Endodermal cell (in vitro differentiated cells): ENCODE measurements around the gene TTLL12. TPM values are rescaled to one million over a fixed set of nuclear protein-coding genes. Genes with fewer than 3 reads are reported as not detected.

ENCODE experiments used
- DNase-seq: peaks from one replicate; pipeline ENCODE4 v3.0.0-alpha.2; 2017
- H3K27ac ChIP-seq: 2 replicates; pipeline ENCODE4 v1.5.1; 2013; ENCODE audit warnings: mild to moderate bottlenecking, low read depth, low read length, moderate library complexity
- H3K27me3 ChIP-seq: 2 replicates; pipeline ENCODE4 v1.6.1; 2013; ENCODE audit warnings: mild to moderate bottlenecking, low read length, moderate library complexity; ENCODE audit not compliant: insufficient read depth, control insufficient read depth, poor library complexity, severe bottlenecking
- H3K36me3 ChIP-seq: 2 replicates; pipeline ENCODE4 v1.7.0; 2013; ENCODE audit warnings: mild to moderate bottlenecking, low read length, moderate library complexity; ENCODE audit not compliant: control insufficient read depth, insufficient read depth
- H3K4me1 ChIP-seq: one replicate; pipeline ENCODE4 v1.7.0; 2013; ENCODE audit warnings: low read length; ENCODE audit not compliant: control insufficient read depth, insufficient read depth
- H3K4me3 ChIP-seq: 2 replicates; pipeline ENCODE4 v1.5.1; 2013; ENCODE audit warnings: mild to moderate bottlenecking, low read length, moderate library complexity
- H3K9ac ChIP-seq: 2 replicates; pipeline ENCODE4 v1.6.1; 2013; ENCODE audit warnings: mild to moderate bottlenecking, low read length, moderate library complexity; ENCODE audit not compliant: poor library complexity, severe bottlenecking; ENCODE audit errors: extremely low read depth
- H3K9me3 ChIP-seq: 2 replicates; pipeline ENCODE4 v1.6.1; 2013; ENCODE audit warnings: mild to moderate bottlenecking, low read length, moderate library complexity; ENCODE audit not compliant: control insufficient read depth
- H3K27ac Mint-ChIP-seq: 2 replicates; pipeline ENCODE4 v1.8.0; 2020; ENCODE audit warnings: mixed read lengths
- H3K27me3 Mint-ChIP-seq: 2 replicates; pipeline ENCODE4 v1.8.0; 2021; ENCODE audit warnings: mild to moderate bottlenecking, mixed read lengths; ENCODE audit not compliant: insufficient read depth
- H3K36me3 Mint-ChIP-seq: 2 replicates; pipeline ENCODE4 v1.8.0; 2020; ENCODE audit warnings: low read depth, mixed read lengths
- H3K4me1 Mint-ChIP-seq: 2 replicates; pipeline ENCODE4 v1.8.0; 2020; ENCODE audit warnings: mixed read lengths
- H3K4me3 Mint-ChIP-seq: 2 replicates; pipeline ENCODE4 v1.8.0; 2020; ENCODE audit warnings: mild to moderate bottlenecking, moderate library complexity, mixed read lengths
- H3K9me3 Mint-ChIP-seq: 2 replicates; pipeline ENCODE4 v1.8.0; 2020; ENCODE audit warnings: mild to moderate bottlenecking, mixed read lengths
- WGBS, 2 experiments: methylation state at CpG; one replicate each; pipeline versions ENCODE4 v1.1.5 to v1.1.7; 2013; ENCODE audit warnings: missing lambda C conversion rate in 2 of 2, mixed read lengths in 1 of 2; ENCODE audit not compliant: insufficient coverage in 1 of 2, insufficient read length in 1 of 2; 5-methylcytosine and 5-hydroxymethylcytosine counted together
- total RNA-seq, 2 donors: library from RNA; stranded (reverse); fragmentation: NEBNext Ultra II Directional in 1 of 2; extraction: Animal tissue kit (Norgen Biotek cat#: 25700) in 1 of 2; gene quantifications; 2 replicates in 1 of 2; 3 replicates in 1 of 2; pipeline ENCODE4 v1.2.1, GENCODE V29; 2021
- TF ChIP-seq, protein P1 (sequence below): fragments of 200-600 bp; sonication (generic); conservative IDR thresholded peaks from 2 replicates; pipeline ENCODE4 v1.5.0; 2021; ENCODE audit warnings: antibody characterized with exemption, mild to moderate bottlenecking

TTLL12 gene
- total RNA-seq, 2 donors from 2014 or later, result 49.8 to 71.0 TPM

DNA sequence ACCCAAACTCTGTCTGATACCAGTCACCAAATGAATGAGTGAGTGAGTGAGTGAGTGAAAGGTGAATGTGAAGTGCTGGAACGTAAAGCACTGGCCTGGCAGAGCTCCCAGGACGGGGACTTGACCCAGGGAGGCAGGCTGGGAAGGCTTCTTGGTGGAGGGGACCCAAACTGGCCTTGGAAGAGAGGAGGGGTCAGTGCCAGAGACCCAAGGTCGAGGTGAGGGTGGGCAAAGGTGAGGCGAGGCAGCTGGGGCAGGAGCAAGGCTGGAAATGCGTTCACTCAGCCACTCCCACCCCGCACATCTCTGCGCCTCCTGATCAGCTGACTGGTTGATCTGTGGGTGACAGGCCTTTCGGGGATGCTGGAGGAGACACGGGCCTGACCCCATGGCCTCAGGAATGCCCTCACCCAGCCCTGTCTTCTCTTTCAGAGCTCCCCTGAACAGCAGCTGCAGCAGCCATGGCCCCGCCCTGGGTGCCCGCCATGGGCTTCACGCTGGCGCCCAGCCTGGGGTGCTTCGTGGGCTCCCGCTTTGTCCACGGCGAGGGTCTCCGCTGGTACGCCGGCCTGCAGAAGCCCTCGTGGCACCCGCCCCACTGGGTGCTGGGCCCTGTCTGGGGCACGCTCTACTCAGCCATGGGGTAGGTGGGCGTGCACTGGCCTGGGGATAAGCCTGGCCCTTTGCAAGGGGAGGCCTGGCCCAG lies 28.0 kb downstream of the TTLL12 start:
- no peaks in the 10 kb centered on the region for H3K27me3 Mint-ChIP-seq

GRCh38 chr22:43157874-43158546 lies 28.9 kb downstream of the TTLL12 start:
- Histone ChIP-seq H3K4me1 (no peaks in the 10 kb centered on the region), H3K4me3 (no peak overlapping the region), H3K9me3 (no peaks in the 10 kb centered on the region), H3K9ac (no peak overlapping the region), H3K27me3 (no peaks in the 10 kb centered on the region), H3K36me3 (no peaks in the 10 kb centered on the region), H3K27ac (no peak overlapping the region)
- no peaks in the 10 kb centered on the region for H3K36me3 Mint-ChIP-seq
- 86 to 91% methylated on average over 4 to 9 of the region's 9 CpGs for WGBS, 2 experiments
- H3K27ac Mint-ChIP-seq, result no peak overlapping the region
- no peaks in the 10 kb centered on the region for H3K9me3 Mint-ChIP-seq
- peaks cover under 1% of the 10 kb centered on the region for H3K27me3 Mint-ChIP-seq
- TF ChIP-seq, protein P1, sequence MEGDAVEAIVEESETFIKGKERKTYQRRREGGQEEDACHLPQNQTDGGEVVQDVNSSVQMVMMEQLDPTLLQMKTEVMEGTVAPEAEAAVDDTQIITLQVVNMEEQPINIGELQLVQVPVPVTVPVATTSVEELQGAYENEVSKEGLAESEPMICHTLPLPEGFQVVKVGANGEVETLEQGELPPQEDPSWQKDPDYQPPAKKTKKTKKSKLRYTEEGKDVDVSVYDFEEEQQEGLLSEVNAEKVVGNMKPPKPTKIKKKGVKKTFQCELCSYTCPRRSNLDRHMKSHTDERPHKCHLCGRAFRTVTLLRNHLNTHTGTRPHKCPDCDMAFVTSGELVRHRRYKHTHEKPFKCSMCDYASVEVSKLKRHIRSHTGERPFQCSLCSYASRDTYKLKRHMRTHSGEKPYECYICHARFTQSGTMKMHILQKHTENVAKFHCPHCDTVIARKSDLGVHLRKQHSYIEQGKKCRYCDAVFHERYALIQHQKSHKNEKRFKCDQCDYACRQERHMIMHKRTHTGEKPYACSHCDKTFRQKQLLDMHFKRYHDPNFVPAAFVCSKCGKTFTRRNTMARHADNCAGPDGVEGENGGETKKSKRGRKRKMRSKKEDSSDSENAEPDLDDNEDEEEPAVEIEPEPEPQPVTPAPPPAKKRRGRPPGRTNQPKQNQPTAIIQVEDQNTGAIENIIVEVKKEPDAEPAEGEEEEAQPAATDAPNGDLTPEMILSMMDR, result no peak
- H3K4me1 Mint-ChIP-seq, result peaks cover under 1% of the 10 kb centered on the region
- DNase-seq, result no peak
- no peak overlapping the region for H3K4me3 Mint-ChIP-seq

More for the DNA sequence above, 28.0 kb downstream of the TTLL12 start:
- H3K4me3 Mint-ChIP-seq, result no peak overlapping the region
- H3K27me3 ChIP-seq, result no peaks in the 10 kb centered on the region
- H3K4me3 ChIP-seq, result no peak overlapping the region
- 93 to 97% methylated on average over 20 to 24 of the region's 24 CpGs for WGBS, 2 experiments
- H3K9ac ChIP-seq, result no peak overlapping the region
- no peak for DNase-seq
- H3K9me3 ChIP-seq, result no peaks in the 10 kb centered on the region
- H3K27ac Mint-ChIP-seq, result peak overlapping the region; percentile 16
- no peaks in the 10 kb centered on the region for H3K4me1 Mint-ChIP-seq
- H3K4me1 ChIP-seq, result no peaks in the 10 kb centered on the region
- TF ChIP-seq, protein P1, result no peak
- no peaks in the 10 kb centered on the region for H3K9me3 Mint-ChIP-seq
- no peaks in the 10 kb centered on the region for H3K36me3 ChIP-seq
- H3K27ac ChIP-seq, result no peak overlapping the region
- no peaks in the 10 kb centered on the region for H3K36me3 Mint-ChIP-seq

GRCh38 chr22:43156413-43156812 lies 30.5 kb downstream of the TTLL12 start:
- Mint-ChIP-seq H3K27me3 (peaks cover 6% of the 10 kb centered on the region), H3K9me3 (no peaks in the 10 kb centered on the region), H3K36me3 (no peaks in the 10 kb centered on the region), H3K4me3 (no peak overlapping the region), H3K27ac (peak overlapping the region; percentile 35), H3K4me1 (peaks cover 2% of the 10 kb centered on the region)
- H3K36me3 ChIP-seq, result no peaks in the 10 kb centered on the region
- peaks cover 4% of the 10 kb centered on the region for H3K4me1 ChIP-seq
- no peak for DNase-seq
- 94% methylated on average over 11 to 12 of the region's 12 CpGs for WGBS, 2 experiments
- TF ChIP-seq, protein P1, result no peak
- H3K9ac ChIP-seq, result no peak overlapping the region
- no peaks in the 10 kb centered on the region for H3K27me3 ChIP-seq
- no peak overlapping the region for H3K27ac ChIP-seq
- H3K9me3 ChIP-seq, result no peaks in the 10 kb centered on the region
- no peak overlapping the region for H3K4me3 ChIP-seq
